Nephron (organoid): Measurements from ENCODE around the gene GLI3.

Source experiments
- H3K27ac Mint-ChIP-seq, 3 experiments: 2 replicates each; pipeline ENCODE4 v1.8.0; 2020; ENCODE audit warnings: mixed read lengths in 3 of 3, mild to moderate bottlenecking in 2 of 3, moderate library complexity in 1 of 3
- H3K27me3 Mint-ChIP-seq: 2 replicates; pipeline ENCODE4 v1.8.0; 2021; ENCODE audit warnings: low read depth, mild to moderate bottlenecking, moderate library complexity, mixed read lengths
- H3K36me3 Mint-ChIP-seq: 2 replicates; pipeline ENCODE4 v1.8.0; 2020; ENCODE audit warnings: low read depth, mixed read lengths
- H3K4me1 Mint-ChIP-seq: 2 replicates; pipeline ENCODE4 v1.8.0; 2020; ENCODE audit warnings: mixed read lengths
- H3K4me3 Mint-ChIP-seq, 3 experiments: 2 replicates each; pipeline ENCODE4 v1.8.0; 2020; ENCODE audit warnings: mild to moderate bottlenecking in 3 of 3, mixed read lengths in 3 of 3, moderate library complexity in 2 of 3
- H3K9me3 Mint-ChIP-seq: 2 replicates; pipeline ENCODE4 v1.8.0; 2020; ENCODE audit warnings: mixed read lengths
- CTCF ChIP-seq, 3 experiments: fragments of 200-600 bp; sonication (generic); IDR thresholded peaks; one replicate each; pipeline ENCODE4 v1.5.0; 2021; ENCODE audit warnings: antibody characterized with exemption in 3 of 3; ENCODE audit not compliant: unreplicated experiment in 3 of 3

The GLI3 gene

GRCh38 chr7:42183547-42183946 is 53.5 kb downstream of the GLI3 start:
- peaks cover 41% of the 10 kb centered on the region for H3K36me3 Mint-ChIP-seq
- no peak overlapping the region for H3K4me3 Mint-ChIP-seq
- H3K9me3 Mint-ChIP-seq = no peaks in the 10 kb centered on the region
- H3K27me3 Mint-ChIP-seq = no peaks in the 10 kb centered on the region
- peaks cover 5% of the 10 kb centered on the region for H3K4me1 Mint-ChIP-seq
- H3K27ac Mint-ChIP-seq = no peak overlapping the region
- no peak for TF ChIP-seq CTCF (IDR thresholded peaks at IDR 0.05; ENCODE audit: unreplicated experiment in 3 of 3)

- Mint-ChIP-seq H3K27ac (no peak overlapping the region), H3K4me3 (no peak overlapping the region), H3K27me3 (no peaks in the 10 kb centered on the region), H3K4me1 (peaks cover 5% of the 10 kb centered on the region), H3K36me3 (peaks cover 53% of the 10 kb centered on the region), H3K9me3 (no peaks in the 10 kb centered on the region)
- no peak for TF ChIP-seq CTCF (IDR thresholded peaks at IDR 0.05; ENCODE audit: unreplicated experiment in 3 of 3)
These were observed 55.4 kb downstream of the GLI3 start for GRCh38 chr7:42181566-42181965.

- Mint-ChIP-seq H3K27ac (no peak overlapping the region), H3K27me3 (no peaks in the 10 kb centered on the region), H3K36me3 (peaks cover 50% of the 10 kb centered on the region), H3K9me3 (no peaks in the 10 kb centered on the region), H3K4me1 (peaks cover 6% of the 10 kb centered on the region), H3K4me3 (no peak overlapping the region)
- TF ChIP-seq CTCF (IDR thresholded peaks at IDR 0.05; ENCODE audit: unreplicated experiment in 3 of 3) = no peak
These were observed 56.2 kb downstream of the GLI3 start for GRCh38 chr7:42180806-42181205.

GRCh38 chr7:42176724-42177101 is 60.3 kb downstream of the GLI3 start:
- no peak for TF ChIP-seq CTCF (IDR thresholded peaks at IDR 0.05; ENCODE audit: unreplicated experiment in 3 of 3)
- H3K27me3 Mint-ChIP-seq = no peaks in the 10 kb centered on the region
- H3K9me3 Mint-ChIP-seq = no peaks in the 10 kb centered on the region
- peak overlapping the region in 2 of 3 experiments; percentile 19 to 28 for H3K27ac Mint-ChIP-seq
- peaks cover 18% of the 10 kb centered on the region for H3K4me1 Mint-ChIP-seq
- peaks cover 48% of the 10 kb centered on the region for H3K36me3 Mint-ChIP-seq
- no peak overlapping the region for H3K4me3 Mint-ChIP-seq

GRCh38 chr7:42175834-42176723 is 60.9 kb downstream of the GLI3 start:
- Mint-ChIP-seq H3K9me3 (no peaks in the 10 kb centered on the region), H3K36me3 (peaks cover 49% of the 10 kb centered on the region), H3K27ac (peak overlapping the region in 2 of 3 experiments; percentile 19 to 28), H3K27me3 (no peaks in the 10 kb centered on the region), H3K4me3 (no peak overlapping the region), H3K4me1 (peaks cover 18% of the 10 kb centered on the region)
- TF ChIP-seq CTCF (IDR thresholded peaks at IDR 0.05; ENCODE audit: unreplicated experiment in 3 of 3) = no peak
